Endodermal cell (in vitro differentiated cells): ENCODE data around the gene RNF114. TPM values are rescaled to one million over a fixed set of nuclear protein-coding genes. Genes with fewer than 3 reads are reported as not detected.

Source experiments
- DNase-seq: peaks from one replicate; pipeline ENCODE4 v3.0.0-alpha.2; 2017
- H3K27ac ChIP-seq: 2 replicates; pipeline ENCODE4 v1.5.1; 2013; ENCODE audit warnings: mild to moderate bottlenecking, low read depth, low read length, moderate library complexity
- H3K27me3 ChIP-seq: 2 replicates; pipeline ENCODE4 v1.6.1; 2013; ENCODE audit warnings: mild to moderate bottlenecking, low read length, moderate library complexity; ENCODE audit not compliant: insufficient read depth, control insufficient read depth, poor library complexity, severe bottlenecking
- H3K36me3 ChIP-seq: 2 replicates; pipeline ENCODE4 v1.7.0; 2013; ENCODE audit warnings: mild to moderate bottlenecking, low read length, moderate library complexity; ENCODE audit not compliant: control insufficient read depth, insufficient read depth
- H3K4me1 ChIP-seq: one replicate; pipeline ENCODE4 v1.7.0; 2013; ENCODE audit warnings: low read length; ENCODE audit not compliant: control insufficient read depth, insufficient read depth
- H3K4me3 ChIP-seq: 2 replicates; pipeline ENCODE4 v1.5.1; 2013; ENCODE audit warnings: mild to moderate bottlenecking, low read length, moderate library complexity
- H3K9ac ChIP-seq: 2 replicates; pipeline ENCODE4 v1.6.1; 2013; ENCODE audit warnings: mild to moderate bottlenecking, low read length, moderate library complexity; ENCODE audit not compliant: poor library complexity, severe bottlenecking; ENCODE audit errors: extremely low read depth
- H3K9me3 ChIP-seq: 2 replicates; pipeline ENCODE4 v1.6.1; 2013; ENCODE audit warnings: mild to moderate bottlenecking, low read length, moderate library complexity; ENCODE audit not compliant: control insufficient read depth
- H3K27ac Mint-ChIP-seq: 2 replicates; pipeline ENCODE4 v1.8.0; 2020; ENCODE audit warnings: mixed read lengths
- H3K27me3 Mint-ChIP-seq: 2 replicates; pipeline ENCODE4 v1.8.0; 2021; ENCODE audit warnings: mild to moderate bottlenecking, mixed read lengths; ENCODE audit not compliant: insufficient read depth
- H3K36me3 Mint-ChIP-seq: 2 replicates; pipeline ENCODE4 v1.8.0; 2020; ENCODE audit warnings: low read depth, mixed read lengths
- H3K4me1 Mint-ChIP-seq: 2 replicates; pipeline ENCODE4 v1.8.0; 2020; ENCODE audit warnings: mixed read lengths
- H3K4me3 Mint-ChIP-seq: 2 replicates; pipeline ENCODE4 v1.8.0; 2020; ENCODE audit warnings: mild to moderate bottlenecking, moderate library complexity, mixed read lengths
- H3K9me3 Mint-ChIP-seq: 2 replicates; pipeline ENCODE4 v1.8.0; 2020; ENCODE audit warnings: mild to moderate bottlenecking, mixed read lengths
- CTCF ChIP-seq: fragments of 200-600 bp; sonication (generic); conservative IDR thresholded peaks from 2 replicates; pipeline ENCODE4 v1.5.0; 2021; ENCODE audit warnings: antibody characterized with exemption, mild to moderate bottlenecking
- WGBS, 2 experiments: methylation state at CpG; one replicate each; pipeline versions ENCODE4 v1.1.5 to v1.1.7; 2013; ENCODE audit warnings: missing lambda C conversion rate in 2 of 2, mixed read lengths in 1 of 2; ENCODE audit not compliant: insufficient coverage in 1 of 2, insufficient read length in 1 of 2; 5-methylcytosine and 5-hydroxymethylcytosine counted together
- total RNA-seq, 2 donors: library from RNA; stranded (reverse); fragmentation: NEBNext Ultra II Directional in 1 of 2; extraction: Animal tissue kit (Norgen Biotek cat#: 25700) in 1 of 2; gene quantifications; 2 replicates in 1 of 2; 3 replicates in 1 of 2; pipeline ENCODE4 v1.2.1, GENCODE V29; 2021

The RNF114 gene
- total RNA-seq, 2 donors from 2014 or later: 48.8 to 52.5 TPM

DNA sequence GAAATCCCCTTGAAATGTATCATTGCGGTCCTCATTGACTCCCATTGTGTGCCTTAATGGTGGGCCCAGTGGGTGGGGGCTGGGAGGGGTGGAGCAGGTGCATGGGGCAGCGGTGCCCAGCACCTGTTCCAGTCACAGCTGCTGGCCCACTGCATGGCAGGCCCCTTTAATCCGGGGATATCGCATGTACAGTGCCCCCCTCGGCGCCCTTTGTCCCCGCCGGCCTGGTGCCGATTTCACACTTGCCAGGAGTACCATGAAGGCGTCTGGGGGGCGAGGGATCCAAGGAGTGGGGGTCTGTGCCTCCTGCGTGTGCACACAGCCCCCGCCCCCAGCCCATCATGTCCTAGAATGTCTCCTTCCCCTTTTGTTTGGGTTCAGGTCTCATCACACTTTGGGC, 49.4 kb downstream of the RNF114 start:
- peaks cover 14% of the 10 kb centered on the region for H3K27me3 ChIP-seq
- 84 to 93% methylated on average over 8 to 13 of the region's 13 CpGs for WGBS, 2 experiments

DNA sequence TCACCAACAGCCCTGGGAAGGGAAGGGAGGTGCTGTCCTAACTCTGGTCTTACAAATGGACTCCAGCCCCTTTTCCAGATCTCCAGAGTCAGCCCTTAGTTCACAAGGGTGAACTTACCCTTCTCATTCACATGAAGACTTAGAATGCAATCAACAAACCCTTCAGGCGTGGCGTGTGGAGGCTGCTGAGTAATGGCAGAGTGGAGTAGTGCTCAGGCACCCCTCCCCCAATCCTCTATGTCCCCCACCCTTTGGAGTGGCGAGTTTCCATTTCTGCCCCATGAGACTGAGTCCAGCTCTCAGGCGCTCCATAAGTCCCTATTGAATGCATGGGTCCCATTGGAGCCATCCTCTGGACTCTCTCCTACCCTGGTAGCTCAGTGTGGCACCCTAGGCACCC, 49.9 kb downstream of the RNF114 start:
- peaks cover 11% of the 10 kb centered on the region for H3K27me3 ChIP-seq
- Mint-ChIP-seq H3K4me3 (peak overlapping the region; percentile 93), H3K36me3 (peaks cover 31% of the 10 kb centered on the region), H3K27me3 (peaks cover 13% of the 10 kb centered on the region), H3K27ac (peak overlapping the region; percentile 80), H3K4me1 (peaks cover 74% of the 10 kb centered on the region), H3K9me3 (no peaks in the 10 kb centered on the region)
- no peak overlapping the region for H3K27ac ChIP-seq
- TF ChIP-seq CTCF: no peak
- DNase-seq: no peak
- H3K9ac ChIP-seq: peak overlapping the region; percentile 20
- H3K9me3 ChIP-seq: no peaks in the 10 kb centered on the region
- WGBS, 2 experiments: 89 to 95% methylated on average over 4 of the region's 4 CpGs
- peaks cover 34% of the 10 kb centered on the region for H3K4me1 ChIP-seq
- peak overlapping the region; percentile 90 for H3K4me3 ChIP-seq
- H3K36me3 ChIP-seq: peaks cover 48% of the 10 kb centered on the region

More for the DNA sequence above, 49.4 kb downstream of the RNF114 start:
- H3K9me3 Mint-ChIP-seq: no peaks in the 10 kb centered on the region
- peak overlapping the region; percentile 80 for H3K27ac Mint-ChIP-seq
- H3K27ac ChIP-seq: no peak overlapping the region
- H3K9me3 ChIP-seq: no peaks in the 10 kb centered on the region
- H3K27me3 Mint-ChIP-seq: peaks cover 18% of the 10 kb centered on the region
- no peak for DNase-seq
- no peak overlapping the region for H3K9ac ChIP-seq
- peaks cover 31% of the 10 kb centered on the region for H3K36me3 Mint-ChIP-seq
- peaks cover 32% of the 10 kb centered on the region for H3K4me1 ChIP-seq
- peak overlapping the region; percentile 93 for H3K4me3 Mint-ChIP-seq
- H3K4me1 Mint-ChIP-seq: peaks cover 73% of the 10 kb centered on the region
- H3K4me3 ChIP-seq: peak overlapping the region; percentile 90
- H3K36me3 ChIP-seq: peaks cover 48% of the 10 kb centered on the region
- no peak for TF ChIP-seq CTCF

- H3K36me3 Mint-ChIP-seq: peaks cover 31% of the 10 kb centered on the region
- H3K4me1 ChIP-seq: peaks cover 35% of the 10 kb centered on the region
- no peaks in the 10 kb centered on the region for H3K27me3 ChIP-seq
- H3K4me3 Mint-ChIP-seq: peak overlapping the region; percentile 93
- 85 to 89% methylated on average over 11 to 15 of the region's 15 CpGs for WGBS, 2 experiments
- H3K36me3 ChIP-seq: peaks cover 48% of the 10 kb centered on the region
- peaks cover 1% of the 10 kb centered on the region for H3K27me3 Mint-ChIP-seq
- no peaks in the 10 kb centered on the region for H3K9me3 Mint-ChIP-seq
- DNase-seq: no peak
- H3K9me3 ChIP-seq: no peaks in the 10 kb centered on the region
- peak overlapping the region; percentile 65 for H3K27ac Mint-ChIP-seq
- peaks cover 70% of the 10 kb centered on the region for H3K4me1 Mint-ChIP-seq
- H3K9ac ChIP-seq: peak overlapping the region; percentile 20
- no peak overlapping the region for H3K27ac ChIP-seq
- peak overlapping the region; percentile 90 for H3K4me3 ChIP-seq
- no peak for TF ChIP-seq CTCF
Measured at GRCh38 chr20:49987015-49987867, 51.0 kb downstream of the RNF114 start.
